SK-N-SH treated with all-trans-retinoic acid at 6 μM for 48 hours (cell line): ENCODE data around the gene TCL1A.

Experiments used
- ARNTL ChIP-seq: fragments of 450-650 bp; formaldehyde crosslinking; IDR thresholded peaks from 2 replicates; pipeline ENCODE4 v1.5.0; 2020; ENCODE audit warnings: low read depth, mild to moderate bottlenecking, moderate library complexity, borderline replicate concordance
- BACH2 ChIP-seq: fragments of 250-450 bp; sonication (Bioruptor Pico); IDR thresholded peaks from 2 replicates; pipeline ENCODE4 v1.9.0; 2021; ENCODE audit warnings: mild to moderate bottlenecking, borderline replicate concordance
- CREB5 ChIP-seq: fragments of 250-450 bp; sonication (Bioruptor Pico); IDR thresholded peaks from 2 replicates; pipeline ENCODE4 v1.5.1; 2020; ENCODE audit warnings: low read depth, mild to moderate bottlenecking, moderate library complexity
- CSRNP3 ChIP-seq: fragments of 250-450 bp; sonication (Bioruptor Pico); IDR thresholded peaks from 2 replicates; pipeline ENCODE4 v1.5.1; 2021; ENCODE audit warnings: mild to moderate bottlenecking, moderate library complexity
- ISL1 ChIP-seq: fragments of 250-450 bp; sonication (Bioruptor Pico); IDR thresholded peaks from 2 replicates; pipeline ENCODE4 v2.1.2; 2022; ENCODE audit warnings: mild to moderate bottlenecking, moderate library complexity
- PPARA ChIP-seq: fragments of 250-450 bp; sonication (Bioruptor Pico); IDR thresholded peaks from 2 replicates; pipeline ENCODE4 v1.5.0; 2020; ENCODE audit warnings: mild to moderate bottlenecking, borderline replicate concordance
- RARB ChIP-seq: fragments of 250-450 bp; sonication (Bioruptor Pico); IDR thresholded peaks from 2 replicates; pipeline ENCODE4 v1.8.0; 2021; ENCODE audit warnings: mild to moderate bottlenecking, moderate library complexity
- TOX ChIP-seq: fragments of 250-450 bp; sonication (Bioruptor Pico); IDR thresholded peaks from 2 replicates; pipeline ENCODE4 v1.8.0; 2021; ENCODE audit warnings: mild to moderate bottlenecking, moderate library complexity, borderline replicate concordance
- ZC3H10 ChIP-seq: fragments of 250-450 bp; sonication (Bioruptor Pico); IDR thresholded peaks from 2 replicates; pipeline ENCODE4 v1.5.1; 2021; ENCODE audit warnings: mild to moderate bottlenecking, moderate library complexity
- ZFP3 ChIP-seq: fragments of 250-450 bp; sonication (Bioruptor Pico); IDR thresholded peaks from 2 replicates; pipeline ENCODE4 v1.5.0; 2020; ENCODE audit warnings: mild to moderate bottlenecking, moderate library complexity
- ZFP30 ChIP-seq: fragments of 450-650 bp; formaldehyde crosslinking; IDR thresholded peaks from 2 replicates; pipeline ENCODE4 v1.5.0; 2022; ENCODE audit warnings: mild to moderate bottlenecking, moderate library complexity
- ZNF565 ChIP-seq: fragments of 450-650 bp; formaldehyde crosslinking; conservative IDR thresholded peaks from 2 replicates; pipeline ENCODE4 v1.5.0; 2020; ENCODE audit warnings: low read depth, mild to moderate bottlenecking, moderate library complexity
- ZNF8 ChIP-seq: fragments of 450-650 bp; formaldehyde crosslinking; IDR thresholded peaks from 2 replicates; pipeline ENCODE4 v1.5.0; 2020; ENCODE audit warnings: mild to moderate bottlenecking, moderate library complexity
- TF ChIP-seq, protein P1 (sequence below): fragments of 250-450 bp; sonication (Bioruptor Pico); IDR thresholded peaks from 2 replicates; pipeline ENCODE4 v1.8.0; 2020; ENCODE audit warnings: mild to moderate bottlenecking, moderate library complexity, borderline replicate concordance

DNA sequence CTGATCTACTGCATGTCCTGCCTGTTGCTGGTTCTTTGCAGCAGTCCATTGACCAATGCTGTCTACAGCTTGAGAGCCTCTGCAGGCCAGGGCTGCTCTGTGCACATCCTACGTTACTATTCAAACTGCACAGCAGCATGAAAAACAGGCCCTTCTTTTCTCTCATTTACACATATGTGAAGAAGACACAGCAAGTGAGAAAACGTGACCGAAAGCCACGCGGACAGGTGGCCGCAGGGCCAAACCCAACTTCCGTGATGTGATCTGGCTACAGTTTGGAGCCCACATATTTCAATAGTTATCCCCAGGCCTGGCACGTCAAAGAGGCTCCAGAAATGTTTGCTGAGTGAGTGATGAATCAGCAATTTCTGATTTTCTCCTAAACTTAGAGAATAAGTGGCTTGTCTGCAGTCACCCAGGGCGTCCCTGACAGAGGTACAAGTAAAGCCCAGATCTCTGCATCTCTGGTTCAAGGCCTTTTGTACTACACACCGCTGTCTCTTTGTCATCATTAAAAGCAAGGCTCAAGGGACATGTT is 45.6 kb downstream of the TCL1A start:
- TF ChIP-seq ARNTL (CRISPR knock-in tag) (no peak), ZNF565 (CRISPR knock-in tag) (no peak), CREB5 (CRISPR knock-in tag) (no peak), RARB (CRISPR knock-in tag) (no peak), ZFP30 (CRISPR knock-in tag) (no peak), ISL1 (CRISPR knock-in tag) (no peak), ZNF8 (no peak), ZC3H10 (no peak), BACH2 (no peak), CSRNP3 (CRISPR knock-in tag) (no peak), PPARA (CRISPR knock-in tag) (no peak), TOX (CRISPR knock-in tag) (no peak), ZFP3 (no peak)
- TF ChIP-seq, protein P1, sequence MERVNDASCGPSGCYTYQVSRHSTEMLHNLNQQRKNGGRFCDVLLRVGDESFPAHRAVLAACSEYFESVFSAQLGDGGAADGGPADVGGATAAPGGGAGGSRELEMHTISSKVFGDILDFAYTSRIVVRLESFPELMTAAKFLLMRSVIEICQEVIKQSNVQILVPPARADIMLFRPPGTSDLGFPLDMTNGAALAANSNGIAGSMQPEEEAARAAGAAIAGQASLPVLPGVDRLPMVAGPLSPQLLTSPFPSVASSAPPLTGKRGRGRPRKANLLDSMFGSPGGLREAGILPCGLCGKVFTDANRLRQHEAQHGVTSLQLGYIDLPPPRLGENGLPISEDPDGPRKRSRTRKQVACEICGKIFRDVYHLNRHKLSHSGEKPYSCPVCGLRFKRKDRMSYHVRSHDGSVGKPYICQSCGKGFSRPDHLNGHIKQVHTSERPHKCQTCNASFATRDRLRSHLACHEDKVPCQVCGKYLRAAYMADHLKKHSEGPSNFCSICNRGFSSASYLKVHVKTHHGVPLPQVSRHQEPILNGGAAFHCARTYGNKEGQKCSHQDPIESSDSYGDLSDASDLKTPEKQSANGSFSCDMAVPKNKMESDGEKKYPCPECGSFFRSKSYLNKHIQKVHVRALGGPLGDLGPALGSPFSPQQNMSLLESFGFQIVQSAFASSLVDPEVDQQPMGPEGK, result no peak
